GM18909 (cell line): Measurements from ENCODE around the gene MYO18B.

Experiments used
- ATAC-seq: cut with Tn5 transposase; IDR thresholded peaks from one replicate; pipeline ENCODE4 v1.9.1; 2021; ENCODE audit warnings: mild to moderate bottlenecking; ENCODE audit not compliant: unreplicated experiment, poor library complexity

The MYO18B gene

DNA sequence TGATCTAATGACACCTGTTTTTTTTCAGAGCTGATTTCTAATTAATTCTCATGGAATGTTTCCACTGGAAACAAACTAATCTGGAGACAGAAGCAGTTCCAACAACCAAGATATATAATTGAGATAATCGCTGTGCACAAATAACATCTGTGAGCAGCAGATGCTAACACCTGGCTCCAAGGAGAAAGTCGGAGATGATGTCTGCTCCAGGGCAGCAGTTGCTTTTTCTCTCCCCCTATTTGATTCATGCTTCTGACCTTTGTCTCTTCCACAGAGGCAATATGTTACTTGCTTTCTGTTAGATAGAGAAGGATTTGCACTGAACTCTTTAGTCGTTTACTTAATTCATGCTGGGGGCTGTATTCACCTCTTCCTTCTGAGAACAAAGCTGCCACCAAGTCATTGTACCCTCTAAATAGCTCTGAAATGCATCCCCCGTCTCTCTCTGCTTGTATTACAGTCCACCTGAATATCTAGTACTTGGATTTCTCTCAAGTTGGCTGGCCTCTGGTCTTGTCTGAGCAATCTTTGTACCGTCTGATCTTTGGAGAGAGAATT is 187.4 kb downstream of the MYO18B start:
- no peak for ATAC-seq

DNA sequence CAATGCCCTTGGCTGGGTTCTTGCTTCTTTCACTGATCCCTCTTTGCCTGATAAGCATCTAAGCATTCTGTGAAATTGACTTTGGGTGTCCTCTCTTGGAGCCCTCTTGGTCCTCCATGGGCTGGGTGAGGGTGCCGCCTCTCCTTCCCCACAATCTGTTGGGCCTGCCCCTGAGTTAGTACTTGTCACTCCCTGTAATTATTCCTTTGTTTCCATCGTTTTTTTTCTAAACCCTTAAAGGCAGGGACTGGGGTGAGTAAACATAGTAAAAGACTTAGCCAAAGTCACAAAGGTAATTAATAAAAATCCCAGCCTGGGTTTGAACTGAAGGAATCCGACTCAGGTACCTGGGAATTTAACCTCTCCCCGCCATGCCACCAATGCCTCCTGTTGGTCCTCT is 188.1 kb downstream of the MYO18B start:
- ATAC-seq: no peak

DNA sequence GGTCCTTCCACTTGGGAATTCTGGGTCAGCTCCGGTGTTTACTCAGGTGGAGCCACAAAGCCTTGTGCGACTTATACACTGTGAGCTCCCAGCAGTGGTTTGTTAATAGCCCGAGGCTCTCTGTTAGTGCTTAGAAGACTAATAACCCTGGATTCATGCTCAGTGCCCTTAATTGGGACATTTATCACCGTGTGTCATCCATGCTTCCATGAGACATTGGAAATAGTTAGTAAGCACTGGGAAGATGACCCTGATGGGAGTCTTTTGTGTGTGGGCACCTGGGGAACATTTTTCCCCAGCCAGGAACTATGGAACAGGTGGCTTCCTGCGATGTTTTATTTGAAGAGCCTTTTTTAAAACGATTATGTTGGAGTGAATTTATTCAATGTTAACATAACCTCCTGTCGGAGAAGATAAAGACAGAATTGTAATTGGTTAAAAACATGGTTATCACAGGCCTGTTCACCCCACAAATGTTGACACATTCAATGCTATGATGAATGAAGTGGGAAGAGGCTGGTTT is 188.9 kb downstream of the MYO18B start:
- ATAC-seq: no peak

DNA sequence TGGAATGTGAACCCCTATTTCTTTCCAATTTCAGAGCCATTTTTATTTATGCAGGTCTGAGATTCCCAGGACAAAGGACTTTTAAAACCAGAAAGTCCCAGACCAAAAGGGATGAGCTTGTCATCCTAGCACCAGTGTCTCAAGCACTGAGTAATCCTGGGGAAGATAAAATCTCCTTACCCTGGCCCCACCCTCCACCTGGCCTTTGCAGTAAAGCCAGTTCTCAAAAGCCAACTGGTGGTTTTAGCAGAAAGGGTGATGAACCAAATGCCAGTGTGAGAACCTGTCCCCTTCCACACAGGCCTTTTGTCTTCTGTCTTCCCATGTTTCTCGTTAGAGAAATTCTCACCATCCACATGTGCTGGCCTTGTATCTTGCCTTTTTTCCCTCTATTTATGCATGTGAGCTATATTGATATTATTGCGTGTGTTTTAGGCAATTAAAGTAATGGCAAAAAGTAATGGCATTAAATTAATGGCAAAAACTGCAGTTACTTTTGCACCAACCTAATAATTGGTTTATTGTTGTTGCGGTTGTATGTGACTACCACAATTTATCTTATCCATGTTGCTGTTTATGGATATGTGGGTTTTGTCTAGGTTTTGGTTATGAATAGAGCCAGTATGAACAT is 191.3 kb downstream of the MYO18B start:
- ATAC-seq: no peak

DNA sequence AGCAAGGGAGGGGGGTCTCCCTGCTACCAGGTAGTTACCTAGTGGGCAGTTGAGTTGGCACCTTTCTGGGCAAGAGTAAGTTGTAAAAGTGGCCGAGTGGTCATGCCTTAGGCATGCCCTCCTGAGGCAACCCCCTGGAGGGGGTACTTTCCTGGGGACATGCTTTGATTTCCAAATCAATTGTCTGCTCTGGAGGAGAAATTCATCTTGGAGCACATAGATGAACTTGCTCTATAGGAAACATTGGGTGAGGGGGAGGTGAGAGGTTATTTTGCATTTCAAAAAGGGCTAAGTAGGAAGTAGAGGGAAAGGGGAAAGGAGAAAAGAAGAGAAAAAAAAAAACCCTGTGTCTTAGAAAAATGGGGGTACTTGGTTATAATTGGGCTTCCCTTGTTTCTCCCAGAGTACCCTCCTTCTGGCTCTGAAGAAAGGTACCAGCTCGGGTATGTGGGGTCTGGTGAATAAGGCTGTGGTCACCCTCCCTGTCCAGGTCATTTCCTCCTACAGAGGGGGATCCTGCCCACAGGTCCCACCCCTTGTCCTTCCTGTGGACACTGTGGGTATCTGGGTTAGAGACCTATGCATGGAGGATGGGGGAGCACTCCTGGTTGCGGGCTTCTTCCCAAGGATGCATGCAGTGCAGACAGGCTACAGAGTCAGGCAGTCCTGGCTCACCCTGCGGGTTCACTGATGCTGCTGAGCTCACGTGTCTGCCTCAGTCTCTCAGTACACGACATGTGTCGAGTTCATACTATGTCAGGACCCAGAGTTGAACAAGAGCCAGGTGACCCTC is 193.5 kb downstream of the MYO18B start:
- no peak for ATAC-seq

DNA sequence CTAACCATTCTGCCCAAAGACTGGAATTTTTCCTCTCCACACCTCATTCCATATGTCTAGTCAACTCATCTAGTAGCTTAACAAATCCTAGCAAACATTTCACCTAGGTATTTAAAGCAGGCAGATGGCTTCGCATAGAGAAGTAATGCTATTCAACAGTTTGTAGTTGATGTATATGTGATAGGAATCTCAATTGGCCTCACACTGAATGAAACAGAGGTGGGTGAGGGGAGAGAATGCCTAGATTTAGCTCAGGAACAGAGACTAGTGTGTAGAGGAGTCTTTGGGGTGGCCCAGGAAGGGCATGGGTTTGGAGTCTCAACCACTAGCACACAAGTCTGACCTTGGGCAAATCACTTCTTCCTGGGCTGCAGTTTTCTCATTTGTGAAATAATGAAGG is 196.2 kb downstream of the MYO18B start:
- ATAC-seq: no peak

DNA sequence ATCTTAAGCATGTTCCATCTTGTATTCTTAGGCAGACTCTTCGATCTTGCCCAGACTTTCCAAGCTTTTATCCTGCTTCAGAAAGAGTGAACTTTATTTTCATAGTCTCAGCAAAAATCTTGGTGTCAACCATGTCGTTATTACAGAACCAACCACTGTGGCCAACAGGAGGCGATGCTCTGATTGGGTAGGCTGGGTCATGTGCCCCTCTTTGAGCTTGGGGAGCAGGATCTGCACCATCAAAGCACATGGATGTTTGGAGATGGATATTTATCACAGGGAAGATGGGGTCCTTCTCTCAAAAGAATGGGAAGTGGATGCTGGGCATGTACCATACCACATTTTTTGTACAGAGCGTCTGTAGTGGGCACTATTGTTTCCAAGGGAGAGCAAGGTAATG is 197.4 kb downstream of the MYO18B start:
- ATAC-seq: no peak

DNA sequence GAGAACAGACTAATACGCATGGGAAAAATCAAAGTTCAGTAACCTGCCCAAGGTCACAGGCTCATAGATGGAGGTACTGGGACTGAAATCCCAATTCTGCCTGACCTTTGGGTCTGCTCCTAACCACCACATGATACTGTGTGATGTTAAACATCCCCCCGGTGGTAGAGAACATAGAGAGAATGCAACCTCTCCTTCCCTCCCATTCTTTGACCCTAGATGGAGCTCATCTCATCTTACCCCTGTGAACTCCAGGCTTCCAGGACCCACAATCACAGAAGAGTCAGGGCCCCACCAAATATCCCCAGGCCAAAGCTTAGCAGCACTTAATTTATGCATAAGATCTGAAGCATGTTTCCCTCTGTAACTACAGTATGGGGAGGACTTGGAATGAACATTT is 198.5 kb downstream of the MYO18B start:
- no peak for ATAC-seq

DNA sequence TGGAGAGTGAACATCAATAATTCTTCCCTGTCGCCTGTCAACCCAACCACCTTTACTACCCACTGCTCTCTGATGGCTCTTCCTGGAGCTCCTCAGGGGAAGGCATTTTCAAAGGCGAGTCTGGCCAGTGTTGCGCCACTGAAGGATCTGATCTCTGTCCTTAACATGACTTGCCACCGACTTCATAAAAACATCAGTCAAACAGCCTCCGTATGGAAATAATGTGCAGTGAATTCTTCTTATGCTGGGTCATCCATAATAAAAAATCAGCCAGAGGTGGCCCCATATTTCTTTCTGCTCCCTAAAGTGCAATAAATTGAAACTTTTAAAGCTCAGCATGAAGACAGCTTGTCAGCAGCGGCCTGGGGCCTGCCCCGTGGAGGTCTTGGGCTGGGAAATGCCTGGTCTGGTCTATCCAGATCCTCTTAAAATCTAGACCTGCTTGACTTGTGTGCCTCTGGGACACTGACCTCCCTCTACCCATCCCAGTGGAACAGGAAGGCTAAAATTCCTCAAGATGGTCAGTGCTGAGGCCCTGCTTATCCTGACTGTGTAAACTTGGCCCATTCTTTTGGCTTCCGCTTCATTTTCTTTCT is 199.5 kb downstream of the MYO18B start:
- ATAC-seq: no peak

DNA sequence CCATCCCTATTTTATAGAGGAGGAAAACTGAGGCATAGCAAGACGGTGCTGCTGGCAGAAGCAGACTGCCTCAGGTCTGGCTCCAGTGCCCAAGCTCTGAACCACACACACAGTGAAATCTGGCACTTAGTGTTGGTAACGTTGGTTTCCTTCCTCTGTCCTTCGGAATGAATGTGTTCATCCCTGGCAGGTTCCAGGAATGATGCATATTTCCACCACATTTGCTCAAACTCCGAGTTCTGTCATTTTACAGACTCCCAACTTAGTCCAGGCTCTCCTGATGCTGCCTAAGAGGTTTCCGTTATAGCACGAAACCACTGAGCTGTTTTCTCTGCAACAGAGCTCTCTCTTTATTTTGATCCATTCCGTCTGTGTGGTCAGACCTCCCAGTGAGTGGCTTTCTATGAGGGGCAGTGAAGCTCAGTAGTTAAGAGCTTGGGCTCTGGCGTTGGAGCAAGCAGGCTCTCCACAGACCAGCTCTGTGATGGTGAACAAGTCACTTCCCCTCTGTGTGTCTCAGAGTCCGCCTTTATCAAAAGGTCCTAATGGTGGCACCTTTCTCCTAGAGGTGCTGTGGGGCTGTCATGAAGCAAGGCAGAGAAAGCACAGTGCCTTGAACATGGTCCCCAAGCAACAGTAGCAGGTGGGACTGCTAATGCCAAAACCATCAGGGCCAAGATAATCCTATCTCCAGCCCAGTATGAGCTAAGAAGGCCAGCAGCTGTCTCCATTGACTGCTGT is 200.3 kb downstream of the MYO18B start:
- no peak for ATAC-seq

DNA sequence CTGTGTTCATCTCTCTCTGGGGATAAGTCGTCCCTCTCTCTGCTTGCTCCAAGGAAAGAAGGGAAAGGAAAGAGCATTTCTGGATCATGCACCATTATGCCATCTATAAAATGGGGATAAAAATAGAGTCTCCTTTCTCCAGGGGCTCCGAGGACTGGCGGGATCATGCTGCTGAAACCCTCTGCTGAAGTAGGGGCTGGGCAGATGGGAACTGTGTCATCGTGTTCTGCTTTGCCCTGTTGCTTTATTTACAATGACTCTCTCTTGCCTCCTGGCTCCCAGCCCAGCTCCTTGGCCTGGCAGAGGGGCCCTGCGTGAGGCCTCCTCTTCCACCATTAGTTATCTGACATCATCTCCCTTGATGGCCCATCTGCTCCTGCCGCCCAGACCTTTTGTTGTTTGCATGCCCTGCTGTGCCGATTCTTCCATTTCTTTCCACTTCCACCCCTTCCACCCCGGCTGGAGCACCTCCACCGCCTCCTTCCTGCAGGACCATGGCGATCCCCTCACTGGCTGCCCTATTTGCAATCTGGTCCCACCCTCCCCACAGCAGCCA is 200.9 kb downstream of the MYO18B start:
- no peak for ATAC-seq

DNA sequence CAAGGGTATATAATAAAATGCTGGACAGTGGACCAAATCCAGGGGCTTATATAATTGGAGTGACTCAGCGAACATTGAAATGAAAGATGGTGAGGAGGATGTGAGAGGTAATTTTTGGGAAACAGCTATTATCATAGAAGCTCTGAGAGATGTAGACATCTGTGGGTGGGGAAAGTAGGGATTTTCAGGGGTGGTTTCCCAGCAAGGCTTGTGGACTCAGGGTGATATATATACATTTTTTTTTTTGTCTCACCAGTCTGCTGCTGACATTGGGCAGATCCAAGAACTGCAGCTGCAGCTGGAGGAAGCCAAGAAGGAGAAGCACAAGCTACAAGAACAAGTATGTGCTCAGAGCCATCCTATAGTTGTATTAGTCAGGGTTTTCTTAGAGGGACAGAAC is 208.1 kb downstream of the MYO18B start:
- no peak for ATAC-seq

DNA sequence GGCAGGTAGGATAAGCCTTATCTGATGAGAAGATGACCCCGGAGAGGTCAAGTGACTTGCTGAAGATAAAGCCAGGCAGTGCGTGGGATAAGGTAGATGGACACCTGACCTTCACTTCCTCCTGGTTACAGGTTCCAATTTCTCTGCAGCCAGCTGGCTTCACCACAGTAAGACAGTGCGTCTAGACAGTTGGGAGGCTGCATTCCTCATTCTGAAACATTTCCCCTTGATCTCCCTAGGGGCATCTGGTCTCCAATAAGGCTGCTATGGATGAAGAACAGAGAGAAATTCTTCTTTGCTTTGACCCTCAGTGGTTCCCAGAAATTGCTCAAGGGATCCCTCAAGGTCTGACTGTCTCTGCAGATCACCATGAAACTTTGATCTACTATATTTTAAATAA is 211.3 kb downstream of the MYO18B start:
- ATAC-seq: no peak

DNA sequence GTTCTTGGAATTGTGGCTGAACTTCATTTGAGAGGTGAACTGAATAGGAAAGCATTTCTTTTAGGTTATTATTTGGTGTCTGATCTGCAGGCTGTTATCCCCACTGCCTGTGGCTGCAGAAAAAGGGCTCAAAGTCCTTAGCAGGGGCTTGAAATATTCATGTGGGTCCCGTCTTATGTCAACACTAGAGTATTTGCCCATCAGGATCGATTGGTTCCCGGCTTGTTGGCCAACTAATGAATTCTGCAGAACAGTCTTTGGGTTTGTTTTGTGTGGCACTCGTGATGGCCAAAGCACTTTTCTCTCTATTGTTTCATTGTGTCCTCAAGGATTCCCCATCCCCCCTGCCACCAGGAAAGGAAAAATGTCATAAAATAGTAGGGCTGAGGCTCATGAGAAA is 211.9 kb downstream of the MYO18B start:
- no peak for ATAC-seq

DNA sequence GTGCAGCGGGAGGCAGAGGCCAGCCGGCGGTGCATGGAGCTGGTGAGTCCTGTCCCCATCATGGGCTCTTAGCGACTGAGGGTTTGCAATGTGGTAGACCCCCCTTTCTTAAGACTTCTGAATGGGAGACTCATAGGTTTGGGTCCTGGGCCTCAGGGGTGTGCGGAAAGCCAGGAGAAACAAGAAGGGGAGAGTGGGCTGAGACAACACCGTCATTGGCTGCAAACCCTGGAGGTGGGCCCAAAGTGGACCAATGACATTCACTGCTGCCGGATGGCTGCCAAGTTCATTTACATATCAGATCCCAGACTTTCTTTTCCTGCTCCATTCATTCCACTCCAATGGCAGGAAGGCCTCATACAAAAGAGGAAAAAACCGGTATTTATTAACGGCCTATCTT is 213.3 kb downstream of the MYO18B start:
- ATAC-seq: no peak

DNA sequence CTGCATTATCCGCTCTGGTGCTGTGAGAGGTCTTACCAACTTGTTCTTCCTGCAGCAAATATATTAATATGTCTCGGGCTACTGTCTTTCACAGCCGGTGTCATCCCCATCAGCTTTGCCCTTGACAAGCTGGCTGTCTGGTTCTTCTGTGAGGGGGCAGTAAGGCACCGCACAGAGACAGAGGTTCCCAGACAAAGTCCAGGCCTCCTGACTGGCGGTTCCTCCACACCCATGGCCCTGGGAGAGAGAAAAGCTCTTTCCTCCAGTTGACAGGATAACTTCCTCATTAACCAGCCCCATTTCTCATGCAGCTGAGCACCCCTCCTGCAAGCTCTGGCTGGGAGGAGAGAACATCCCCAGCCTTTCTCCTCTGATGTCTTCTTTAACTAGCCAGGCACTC is 214.8 kb downstream of the MYO18B start:
- ATAC-seq: no peak

DNA sequence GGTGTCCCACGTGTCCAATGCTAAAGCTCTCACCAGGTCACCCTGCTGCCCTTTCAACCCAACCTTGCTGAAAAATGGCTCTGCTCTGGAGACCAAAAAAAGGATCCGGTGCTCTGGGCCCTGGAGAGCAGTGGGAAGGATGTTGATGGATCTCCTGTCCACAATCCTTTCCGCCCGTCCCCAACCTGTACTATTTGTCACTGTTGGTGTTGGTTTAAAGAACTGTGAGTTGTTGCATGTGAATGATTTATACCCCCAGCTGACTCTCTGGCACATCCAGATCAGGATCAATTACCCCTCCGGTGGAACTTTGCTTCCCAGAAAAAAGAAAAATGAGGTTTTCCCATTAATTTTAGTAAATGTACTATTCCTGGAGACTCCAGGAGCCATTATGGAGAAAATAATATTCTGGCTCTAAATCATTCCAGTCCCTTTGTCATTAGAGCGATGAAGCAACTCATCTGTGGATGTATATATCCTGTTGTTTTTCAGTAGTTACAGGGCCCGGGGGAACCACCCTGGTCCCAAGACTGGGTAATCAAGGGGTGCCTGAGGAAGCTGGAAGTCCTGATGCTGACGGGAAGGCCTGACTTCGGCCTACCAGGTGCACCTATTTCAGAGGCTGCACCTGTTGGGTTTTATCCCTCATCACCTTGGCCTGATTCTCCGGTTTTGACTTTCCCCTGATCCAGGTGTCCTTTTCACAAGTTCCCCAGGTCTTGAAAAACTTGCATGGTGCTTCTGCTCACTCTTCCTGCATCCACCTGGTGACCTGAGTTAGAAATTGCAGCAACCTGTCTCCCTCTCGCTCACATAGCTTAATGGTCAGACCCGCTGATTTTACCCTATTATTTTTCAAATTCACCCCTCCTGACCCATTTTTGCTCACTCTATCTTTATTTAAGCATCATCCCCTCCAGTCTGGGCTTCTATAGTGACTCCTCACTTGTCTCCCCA is 218.1 kb downstream of the MYO18B start:
- no peak for ATAC-seq

DNA sequence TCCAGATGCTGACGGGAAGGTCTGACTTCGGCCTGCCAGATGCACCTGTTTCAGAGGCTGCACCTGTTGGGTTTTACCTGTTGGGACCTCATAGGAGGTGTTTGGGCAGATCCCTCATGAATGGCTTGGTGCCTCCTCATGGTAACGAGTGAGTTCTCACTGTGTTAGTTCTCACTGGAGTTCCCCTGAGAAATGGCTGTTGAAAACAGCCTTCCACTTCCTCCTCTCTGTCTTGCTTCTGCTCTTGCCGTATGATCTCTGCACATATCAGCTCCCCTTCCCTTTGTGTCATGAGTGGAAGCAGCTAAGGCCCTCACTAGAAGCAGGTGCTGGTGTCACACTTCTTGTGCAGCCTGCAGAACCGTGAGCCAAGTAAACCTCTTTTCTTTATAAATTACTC is 219.7 kb downstream of the MYO18B start:
- no peak for ATAC-seq

DNA sequence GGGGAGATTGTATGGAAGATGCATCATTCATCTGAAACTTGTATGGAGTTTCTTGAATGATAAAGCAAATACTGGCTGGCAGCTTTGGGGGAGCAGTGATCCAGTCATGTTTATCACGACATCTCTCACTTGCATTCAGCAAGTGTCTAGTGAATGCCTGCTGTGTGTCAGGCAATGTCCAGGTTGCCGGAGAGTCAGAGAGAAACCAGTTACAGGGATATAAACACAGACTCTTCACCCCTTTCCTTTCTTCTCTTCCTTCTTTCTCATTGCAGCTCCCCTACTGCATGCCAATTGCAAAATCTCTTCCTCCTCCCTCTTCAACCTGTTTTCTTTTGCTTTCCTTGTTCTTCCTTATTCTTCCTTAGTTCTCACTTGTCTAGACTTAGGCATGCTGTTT is 220.7 kb downstream of the MYO18B start:
- no peak for ATAC-seq
